GM23248 (cell line): Measurements from ENCODE around the gene POMC. TPM values are rescaled to one million over a fixed set of nuclear protein-coding genes. Genes with fewer than 3 reads are reported as not detected.
A peak's percentile ranks its signal among the peaks of the same experiment; 100 is the strongest.

ENCODE experiments used
- DNase-seq: peaks from one replicate; pipeline ENCODE4 v3.0.0-alpha.2; 2015
- H2AFZ ChIP-seq: fragments of 200-600 bp; sonication (generic); 2 replicates; pipeline ENCODE4 v1.6.1; 2016; ENCODE audit warnings: antibody characterized with exemption
- H3F3A ChIP-seq: fragments of 200-600 bp; sonication (generic); 2 replicates; pipeline ENCODE4 v1.6.1; 2016; ENCODE audit warnings: mild to moderate bottlenecking, antibody characterized with exemption, mixed run types; ENCODE audit not compliant: insufficient read depth
- H3K27ac ChIP-seq: fragments of 200-600 bp; sonication (generic); 2 replicates; pipeline ENCODE4 v1.5.1; 2016; ENCODE audit warnings: mild to moderate bottlenecking
- H3K27me3 ChIP-seq: fragments of 200-600 bp; sonication (generic); replicated peaks from 2 replicates; pipeline ENCODE4 v1.6.1; 2016; ENCODE audit warnings: mild to moderate bottlenecking; ENCODE audit not compliant: insufficient read depth
- H3K36me3 ChIP-seq: fragments of 200-600 bp; sonication (generic); 2 replicates; pipeline ENCODE4 v1.6.1; 2016; ENCODE audit warnings: low read depth, mild to moderate bottlenecking
- H3K4me1 ChIP-seq: fragments of 200-600 bp; sonication (generic); 2 replicates; pipeline ENCODE4 v1.6.1; 2016; ENCODE audit warnings: mild to moderate bottlenecking; ENCODE audit not compliant: insufficient read depth
- H3K4me2 ChIP-seq: fragments of 200-600 bp; sonication (generic); one replicate; pipeline ENCODE4 v1.6.1; 2016; ENCODE audit warnings: mild to moderate bottlenecking; ENCODE audit not compliant: unreplicated experiment
- H3K4me3 ChIP-seq: fragments of 200-600 bp; sonication (generic); 2 replicates; pipeline ENCODE4 v1.5.1; 2016; ENCODE audit warnings: mild to moderate bottlenecking
- H3K79me2 ChIP-seq: fragments of 200-600 bp; sonication (generic); 2 replicates; pipeline ENCODE4 v1.6.1; 2016; ENCODE audit warnings: mild to moderate bottlenecking; ENCODE audit not compliant: insufficient read depth
- H3K9ac ChIP-seq: fragments of 200-600 bp; sonication (generic); 2 replicates; pipeline ENCODE4 v1.6.1; 2016; ENCODE audit warnings: mild to moderate bottlenecking
- H3K9me2 ChIP-seq: fragments of 200-600 bp; sonication (generic); 2 replicates; pipeline ENCODE4 v1.6.1; 2016; ENCODE audit warnings: mixed run types, mild to moderate bottlenecking, moderate library complexity; ENCODE audit not compliant: insufficient read depth
- H3K9me3 ChIP-seq: fragments of 200-600 bp; sonication (generic); one replicate; pipeline ENCODE4 v1.6.1; 2017; ENCODE audit warnings: low read depth
- H4K20me1 ChIP-seq: fragments of 200-600 bp; sonication (generic); 2 replicates; pipeline ENCODE4 v1.6.0; 2016; ENCODE audit not compliant: insufficient read depth
- EZH2 ChIP-seq: fragments of 200-600 bp; sonication (generic); IDR thresholded peaks from 2 replicates; pipeline ENCODE4 v1.6.1; 2018; ENCODE audit warnings: antibody characterized with exemption, mild to moderate bottlenecking; ENCODE audit not compliant: insufficient read depth, poor library complexity, severe bottlenecking
- EZH2phosphoT487 ChIP-seq: fragments of 200-600 bp; sonication (generic); IDR thresholded peaks from 2 replicates; pipeline ENCODE4 v1.6.1; 2018; ENCODE audit warnings: antibody characterized with exemption, moderate library complexity, mild to moderate bottlenecking, low read depth; ENCODE audit not compliant: insufficient read depth
- WGBS, 2 experiments: methylation state at CpG; one replicate each; pipeline ENCODE4 v1.1.6; 2015 to 2017; ENCODE audit warnings: low lambda C conversion rate in 2 of 2, low coverage in 1 of 2; ENCODE audit errors: missing lambda C conversion rate in 2 of 2; 5-methylcytosine and 5-hydroxymethylcytosine counted together
- in situ Hi-C: fragments of 300-500 bp; cut with MboI; formaldehyde crosslinking; loops from 2 replicates; pipeline ENCODE4 v1.15.0; 2020
- polyA plus RNA-seq: library from polyadenylated mRNA; unstranded; fragments of >200 nt; fragmentation: Nextera tagmentation; extraction: Ambion mirVana; gene quantifications from 2 replicates; pipeline ENCODE4 v1.2.1, GENCODE V29; 2016
- total RNA-seq: library from RNA; depleted of rRNA; stranded (reverse); fragments of >200 nt; shearing (Covaris generic); gene quantifications from 2 replicates; pipeline ENCODE4 v1.2.3, GENCODE V29; 2014; rRNA removed

The POMC gene
- total and polyA plus RNA-seq, 2 experiments from 2014 or later = 2.5 to 3.6 TPM

- Histone ChIP-seq H3K27ac (no peak overlapping the region), H3K9ac (no peak overlapping the region), H3K36me3 (no peaks in the 10 kb centered on the region), H4K20me1 (no peaks in the 10 kb centered on the region), H3K4me3 (no peak overlapping the region), H3K79me2 (no peaks in the 10 kb centered on the region), H3K4me2 (no peak overlapping the region), H3K9me3 (no peaks in the 10 kb centered on the region), H3K9me2 (no peaks in the 10 kb centered on the region), H3K27me3 (no peaks in the 10 kb centered on the region), H3F3A (0 out of 2 replicates have a peak, but pooled peaks cover 8% of the 10 kb centered on the region), H2AFZ (no peak overlapping the region), H3K4me1 (peaks cover 5% of the 10 kb centered on the region)
- TF ChIP-seq EZH2phosphoT487 (no peak), EZH2 (no peak)
- no peak for DNase-seq
- 89 to 93% methylated on average over 13 of the region's 13 CpGs for WGBS, 2 experiments
- in situ Hi-C loops = no loop called here
Observed at GRCh38 chr2:25116956-25117355, 51.4 kb downstream of the POMC start.

- no peak for TF ChIP-seq EZH2
- TF ChIP-seq EZH2phosphoT487 = no peak
- Histone ChIP-seq H3K79me2 (no peaks in the 10 kb centered on the region), H3K9ac (no peak overlapping the region), H3K9me2 (no peaks in the 10 kb centered on the region), H3K4me3 (no peak overlapping the region), H3K27me3 (no peaks in the 10 kb centered on the region), H3K9me3 (no peaks in the 10 kb centered on the region), H3K27ac (no peak overlapping the region), H3K4me2 (no peak overlapping the region), H4K20me1 (no peaks in the 10 kb centered on the region), H3K36me3 (no peaks in the 10 kb centered on the region), H3F3A (0 out of 2 replicates have a peak, but pooled peaks cover 8% of the 10 kb centered on the region), H2AFZ (no peak overlapping the region), H3K4me1 (peaks cover 5% of the 10 kb centered on the region)
- in situ Hi-C loops = no loop called here
- peak; percentile 68 for DNase-seq
- 63 to 64% methylated on average over 4 of the region's 4 CpGs for WGBS, 2 experiments
Observed at GRCh38 chr2:25115902-25116301, 52.5 kb downstream of the POMC start.

DNA sequence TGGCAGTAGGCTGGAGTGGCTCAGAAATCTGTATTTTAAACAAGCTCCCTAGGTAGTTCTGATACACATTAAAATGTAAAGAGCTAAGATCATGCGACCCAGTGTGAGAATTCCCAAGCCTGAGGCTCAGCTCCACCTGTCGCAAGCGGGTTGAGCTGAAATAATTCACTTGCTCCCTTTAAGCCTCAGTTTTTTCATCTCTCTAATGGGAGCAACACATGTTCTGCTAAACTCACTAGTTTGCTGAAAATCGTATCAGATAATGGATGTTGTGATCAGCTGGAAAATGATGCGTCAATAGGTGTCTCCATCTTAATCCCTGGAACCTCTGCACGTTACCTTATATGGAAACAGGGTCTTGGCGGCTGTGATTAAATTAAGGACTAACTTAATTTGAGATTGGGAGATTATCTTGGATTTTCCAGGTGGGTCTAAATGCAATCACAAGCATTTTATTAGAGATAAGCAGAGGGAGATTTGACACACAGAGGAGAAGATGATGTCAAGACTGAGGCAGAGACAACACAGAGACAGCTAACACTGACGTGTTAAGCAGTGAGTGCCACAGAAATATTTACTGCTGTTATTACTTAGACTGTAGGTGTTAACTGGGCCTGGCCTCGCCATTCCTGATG lies 53.0 kb downstream of the POMC start:
- Histone ChIP-seq H3K36me3 (no peaks in the 10 kb centered on the region), H3K27ac (no peak overlapping the region), H3K27me3 (no peaks in the 10 kb centered on the region), H4K20me1 (no peaks in the 10 kb centered on the region), H3K9ac (no peak overlapping the region), H3K4me1 (peaks cover 5% of the 10 kb centered on the region), H3F3A (0 out of 2 replicates have a peak, but pooled peaks cover 8% of the 10 kb centered on the region), H3K9me2 (no peaks in the 10 kb centered on the region), H3K79me2 (no peaks in the 10 kb centered on the region), H3K4me3 (no peak overlapping the region), H2AFZ (no peak overlapping the region), H3K9me3 (no peaks in the 10 kb centered on the region), H3K4me2 (no peak overlapping the region)
- TF ChIP-seq EZH2phosphoT487 = no peak
- no peak for TF ChIP-seq EZH2
- DNase-seq = peak; percentile 22
- 82 to 84% methylated on average over 9 of the region's 9 CpGs for WGBS, 2 experiments
- in situ Hi-C loops = no loop called here

DNA sequence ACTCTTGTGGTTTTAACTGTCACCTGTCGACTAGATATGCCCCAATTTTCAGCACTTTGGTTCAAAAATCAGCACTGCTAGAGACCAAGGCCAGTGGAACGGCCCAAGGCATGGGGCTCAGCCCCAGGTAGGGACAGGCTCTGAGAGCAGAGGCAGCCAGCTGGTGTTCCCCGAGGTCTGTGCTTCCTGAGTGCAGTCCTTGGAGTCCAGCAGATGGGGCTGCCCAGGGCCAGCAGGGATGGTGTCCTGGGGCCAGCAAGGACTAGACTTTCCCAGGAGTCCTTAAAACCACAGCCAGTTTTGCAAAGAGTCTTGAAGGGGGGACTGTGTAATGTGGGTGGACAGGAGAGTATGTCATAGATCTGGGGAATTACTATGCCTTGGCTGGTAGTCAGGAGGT lies 56.3 kb downstream of the POMC start:
- Histone ChIP-seq H3K27me3 (no peaks in the 10 kb centered on the region), H3K36me3 (no peaks in the 10 kb centered on the region), H3K4me1 (peaks cover 5% of the 10 kb centered on the region), H3K79me2 (no peaks in the 10 kb centered on the region), H4K20me1 (no peaks in the 10 kb centered on the region), H3K4me3 (no peak overlapping the region), H3K4me2 (no peak overlapping the region), H3K9ac (no peak overlapping the region), H3K27ac (no peak overlapping the region), H2AFZ (no peak overlapping the region), H3F3A (0 out of 2 replicates have a peak, but pooled peaks cover 8% of the 10 kb centered on the region), H3K9me2 (no peaks in the 10 kb centered on the region), H3K9me3 (no peaks in the 10 kb centered on the region)
- WGBS, 2 experiments = 62 to 78% methylated on average over 3 of the region's 3 CpGs
- peak; percentile 11 for DNase-seq
- TF ChIP-seq EZH2 = no peak
- no peak for TF ChIP-seq EZH2phosphoT487
- in situ Hi-C loops = no loop called here

Other genes with a start within 250 kb of the POMC start
- 42.9 and 47.4 TPM in 2 replicates for gene ADCY3, start 248.3 kb downstream of the POMC start, total RNA-seq
- gene ADCY3, start 248.3 kb downstream of the POMC start, polyA plus RNA-seq = 9.1 and 11.6 TPM in 2 replicates
- gene DNAJC27, start 196.6 kb downstream of the POMC start, total RNA-seq = 0.76 and 1.3 TPM in 2 replicates
- 2.2 and 2.9 TPM in 2 replicates for gene DNAJC27, start 196.6 kb downstream of the POMC start, polyA plus RNA-seq
- gene EFR3B, start 126.5 kb downstream of the POMC start, total RNA-seq = 0.76 and 0.97 TPM in 2 replicates
- 0.51 and 0.75 TPM in 2 replicates for gene EFR3B, start 126.5 kb downstream of the POMC start, polyA plus RNA-seq
- gene DNMT3A, start 173.3 kb upstream of the POMC start, total RNA-seq = 7.1 and 18.4 TPM in 2 replicates
- 2.5 TPM in 2 replicates for gene DNMT3A, start 173.3 kb upstream of the POMC start, polyA plus RNA-seq